SIG-M5 treated with dmso at 0.1 percent for 504 hours (cell line): ENCODE data around the gene ARID5A.

Experiments used
- DNase-seq: peaks from one replicate; lab custom pipeline; 2025; ENCODE audit not compliant: unreplicated experiment; lab: John Stamatoyannopoulos, UW

The ARID5A gene

GRCh38 chr2:96594691-96595152, 58.2 kb downstream of the ARID5A start:
- DNase-seq, result no peak

GRCh38 chr2:96596596-96596995, 60.0 kb downstream of the ARID5A start:
- no peak for DNase-seq

- DNase-seq, result no peak
Measured at GRCh38 chr2:96599941-96600340, 63.4 kb downstream of the ARID5A start.

GRCh38 chr2:96601382-96602292, 65.1 kb downstream of the ARID5A start:
- DNase-seq, result no peak
